ENCODE data around the gene EML1.

Gene EML1

DNA sequence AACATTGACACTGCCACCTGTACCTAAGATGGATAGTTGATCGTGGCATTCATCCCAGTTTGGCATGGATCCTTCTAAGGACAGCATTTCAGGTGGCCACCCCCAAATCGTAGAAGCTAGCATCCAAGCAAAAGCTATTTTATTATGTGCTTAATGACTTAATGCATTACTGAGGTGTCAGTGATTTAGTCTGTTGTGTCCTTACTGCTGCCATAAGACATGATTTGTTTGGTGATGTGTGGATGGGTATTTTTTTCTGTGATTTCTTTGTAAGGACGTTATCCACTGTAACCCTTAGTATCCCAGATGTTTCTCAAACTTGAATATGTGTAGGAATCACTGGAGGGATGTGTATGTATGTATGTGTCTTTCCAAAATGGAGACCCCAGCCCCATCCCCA is 190.8 kb downstream of the EML1 start:
- Histone ChIP-seq H3K9me3 (ENCODE audit: low read depth, low read length) (no peaks in the 10 kb centered on the region; the same call in 1 of the 2 replicates), H3K4me3 (no peak overlapping the region), H3K27ac (no peak overlapping the region), H3K36me3 (ENCODE audit: insufficient read depth, low read length) (peaks cover 5% of the 10 kb centered on the region; the same call in 1 of the 2 replicates), H3K9ac (ENCODE audit: insufficient read length) (no peak overlapping the region)
- TF ChIP-seq POLR2AphosphoS5 (IDR thresholded peaks at IDR 0.05; ENCODE audit: borderline replicate concordance, low read depth, low read length) (no peak), FOXP2 (optimal IDR thresholded peaks at IDR 0.05; ENCODE audit: control extremely low read depth, extremely low read length, insufficient read depth) (no peak), EZH2 (IDR thresholded peaks at IDR 0.05) (no peak)
- no peak for DNase-seq (ENCODE audit: low read depth, low spot score)

DNA sequence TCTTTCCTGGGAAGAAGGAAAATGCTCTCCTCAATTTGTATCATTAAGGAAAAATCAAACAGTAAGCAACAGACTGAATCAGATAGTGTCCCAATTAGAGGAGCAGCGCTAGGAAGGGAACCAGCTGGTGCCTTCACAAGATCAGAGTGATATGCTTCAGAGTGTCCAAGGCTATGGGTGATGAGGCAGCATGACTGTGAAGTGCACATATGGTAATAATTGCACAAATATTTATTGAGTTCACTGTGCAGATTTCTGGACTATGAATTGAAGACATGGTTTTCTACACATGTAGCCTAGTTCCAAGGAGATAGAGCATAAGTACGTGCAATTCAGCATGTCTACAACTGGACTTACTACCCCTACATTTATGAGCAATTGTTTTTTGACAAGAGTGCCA is 193.2 kb downstream of the EML1 start:
- no peak for TF ChIP-seq POLR2AphosphoS5 (IDR thresholded peaks at IDR 0.05; ENCODE audit: borderline replicate concordance, low read depth, low read length)
- TF ChIP-seq FOXP2 (optimal IDR thresholded peaks at IDR 0.05; ENCODE audit: control extremely low read depth, extremely low read length, insufficient read depth), result no peak
- TF ChIP-seq EZH2 (IDR thresholded peaks at IDR 0.05), result no peak
- Histone ChIP-seq H3K9ac (ENCODE audit: insufficient read length) (no peak overlapping the region), H3K4me3 (no peak overlapping the region), H3K9me3 (ENCODE audit: low read depth, low read length) (no peaks in the 10 kb centered on the region; the same call in 1 of the 2 replicates), H3K36me3 (ENCODE audit: insufficient read depth, low read length) (peaks cover 5% of the 10 kb centered on the region; the same call in 1 of the 2 replicates), H3K27ac (no peak overlapping the region)
- DNase-seq (ENCODE audit: low read depth, low spot score), result no peak

GRCh38 chr14:99989032-99989431 is 195.8 kb downstream of the EML1 start:
- no peaks in the 10 kb centered on the region; the same call in 1 of the 2 replicates for H3K9me3 ChIP-seq (ENCODE audit: low read depth, low read length)
- no peak overlapping the region for H3K9ac ChIP-seq (ENCODE audit: insufficient read length)
- DNase-seq (ENCODE audit: low read depth, low spot score), result no peak
- H3K4me3 ChIP-seq, result no peak overlapping the region
- TF ChIP-seq FOXP2 (optimal IDR thresholded peaks at IDR 0.05; ENCODE audit: control extremely low read depth, extremely low read length, insufficient read depth) (no peak), POLR2AphosphoS5 (IDR thresholded peaks at IDR 0.05; ENCODE audit: borderline replicate concordance, low read depth, low read length) (no peak), EZH2 (IDR thresholded peaks at IDR 0.05) (no peak)
- peaks cover 5% of the 10 kb centered on the region; the same call in 1 of the 2 replicates for H3K36me3 ChIP-seq (ENCODE audit: insufficient read depth, low read length)
- peak overlapping the region; percentile 8; the same call in 1 of the 2 replicates for H3K27ac ChIP-seq

GRCh38 chr14:99990268-99991170 is 197.3 kb downstream of the EML1 start:
- TF ChIP-seq POLR2AphosphoS5 (IDR thresholded peaks at IDR 0.05; ENCODE audit: borderline replicate concordance, low read depth, low read length), result no peak
- H3K36me3 ChIP-seq (ENCODE audit: insufficient read depth, low read length), result peaks cover 5% of the 10 kb centered on the region; the same call in 1 of the 2 replicates
- peak overlapping the region; percentile 65; the same call in 1 of the 2 replicates for H3K27ac ChIP-seq
- H3K9ac ChIP-seq (ENCODE audit: insufficient read length), result no peak overlapping the region
- no peaks in the 10 kb centered on the region; the same call in 1 of the 2 replicates for H3K9me3 ChIP-seq (ENCODE audit: low read depth, low read length)
- H3K4me3 ChIP-seq, result peak overlapping the region; percentile 45; the same call in 1 of the 2 replicates
- no peak for DNase-seq (ENCODE audit: low read depth, low spot score)

GRCh38 chr14:99991331-99991730 is 198.1 kb downstream of the EML1 start:
- H3K36me3 ChIP-seq (ENCODE audit: insufficient read depth, low read length), result peaks cover 4% of the 10 kb centered on the region; the same call in 1 of the 2 replicates
- peak overlapping the region; percentile 65; the same call in 1 of the 2 replicates for H3K27ac ChIP-seq
- no peak overlapping the region for H3K4me3 ChIP-seq
- TF ChIP-seq EZH2 (IDR thresholded peaks at IDR 0.05), result no peak
- no peak for TF ChIP-seq FOXP2 (optimal IDR thresholded peaks at IDR 0.05; ENCODE audit: control extremely low read depth, extremely low read length, insufficient read depth)
- TF ChIP-seq POLR2AphosphoS5 (IDR thresholded peaks at IDR 0.05; ENCODE audit: borderline replicate concordance, low read depth, low read length), result no peak
- H3K9ac ChIP-seq (ENCODE audit: insufficient read length), result no peak overlapping the region
- no peaks in the 10 kb centered on the region; the same call in 1 of the 2 replicates for H3K9me3 ChIP-seq (ENCODE audit: low read depth, low read length)
- DNase-seq (ENCODE audit: low read depth, low spot score), result no peak

Data from SK-N-MC (cell line).